DMS 273 treated with DMSO at 0.1 percent for 48 hours (cell line): ENCODE results near the gene SERPINC1.
"Not testable (repeated sequence)": the region's sequence is repeated elsewhere in the genome, so short reads cannot be mapped to it uniquely, and the experiment has no call there.

Source experiments
- DNase-seq: peaks from one replicate; lab custom pipeline; 2025; lab: John Stamatoyannopoulos, UW

The SERPINC1 gene

DNA sequence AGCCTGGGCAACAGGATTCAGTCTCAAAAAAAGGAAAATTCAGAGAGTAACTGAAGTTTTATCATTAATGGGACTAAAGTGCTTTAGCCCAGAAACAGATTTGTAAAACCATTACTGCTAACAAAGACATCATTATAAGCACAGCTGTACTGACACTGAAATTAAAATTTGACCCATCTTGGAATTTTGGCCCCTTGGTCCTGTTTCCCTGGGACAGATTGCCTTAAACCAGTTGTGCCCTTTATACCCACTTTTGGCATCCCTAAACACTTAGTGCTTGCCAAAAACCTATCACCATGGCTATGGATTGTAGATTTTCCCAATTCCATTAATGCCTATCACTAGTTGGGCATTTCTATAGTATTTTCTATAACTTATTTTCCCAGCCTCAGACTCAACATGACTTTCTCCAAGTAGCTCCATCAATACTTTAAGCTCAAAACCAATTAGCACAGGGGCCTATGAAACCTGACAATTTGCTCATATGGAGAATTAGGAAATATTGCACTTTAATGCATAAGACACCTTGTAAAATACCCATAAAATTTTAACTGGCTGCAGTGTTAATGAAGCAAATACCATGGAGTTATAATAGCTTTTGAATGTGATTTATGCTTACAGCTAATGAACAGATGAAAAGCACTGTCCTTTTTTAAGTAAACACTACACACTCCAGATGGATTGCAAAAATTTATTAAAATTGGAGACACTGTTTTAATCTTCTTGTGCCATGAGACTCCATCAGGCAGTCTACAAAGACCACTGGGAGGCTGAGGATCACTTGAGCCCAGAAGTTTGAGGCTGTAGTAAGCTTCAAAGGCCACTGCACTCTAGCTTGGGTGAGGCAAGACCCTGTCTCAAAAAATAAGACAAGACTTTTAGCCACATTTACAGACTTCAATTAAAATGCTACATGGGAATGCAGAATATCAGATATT is 53.6 kb downstream of the SERPINC1 start:
- peak; percentile 80 for DNase-seq

DNA sequence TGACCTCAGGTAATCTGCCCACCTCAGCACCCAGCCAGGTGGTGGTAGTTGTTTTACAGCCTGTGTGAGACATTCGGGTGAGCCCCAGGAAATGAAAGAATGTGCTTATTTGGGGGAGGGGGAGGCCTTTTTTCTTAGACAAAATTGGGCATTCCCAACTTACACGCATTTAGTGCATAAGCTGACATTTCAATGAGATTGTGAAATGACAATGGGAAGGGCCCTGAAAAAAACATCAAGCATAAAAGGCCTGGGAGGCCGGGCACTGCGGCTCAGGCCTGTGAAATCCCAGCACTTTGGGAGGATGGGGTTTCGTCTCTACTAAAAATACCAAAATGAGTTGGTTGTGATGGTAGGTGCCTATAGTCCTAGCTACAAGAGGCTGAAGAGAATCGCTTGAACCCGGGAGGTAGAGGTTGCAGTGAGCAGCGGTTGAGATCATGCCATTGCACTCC is 54.3 kb downstream of the SERPINC1 start:
- DNase-seq = peak; percentile 80

DNA sequence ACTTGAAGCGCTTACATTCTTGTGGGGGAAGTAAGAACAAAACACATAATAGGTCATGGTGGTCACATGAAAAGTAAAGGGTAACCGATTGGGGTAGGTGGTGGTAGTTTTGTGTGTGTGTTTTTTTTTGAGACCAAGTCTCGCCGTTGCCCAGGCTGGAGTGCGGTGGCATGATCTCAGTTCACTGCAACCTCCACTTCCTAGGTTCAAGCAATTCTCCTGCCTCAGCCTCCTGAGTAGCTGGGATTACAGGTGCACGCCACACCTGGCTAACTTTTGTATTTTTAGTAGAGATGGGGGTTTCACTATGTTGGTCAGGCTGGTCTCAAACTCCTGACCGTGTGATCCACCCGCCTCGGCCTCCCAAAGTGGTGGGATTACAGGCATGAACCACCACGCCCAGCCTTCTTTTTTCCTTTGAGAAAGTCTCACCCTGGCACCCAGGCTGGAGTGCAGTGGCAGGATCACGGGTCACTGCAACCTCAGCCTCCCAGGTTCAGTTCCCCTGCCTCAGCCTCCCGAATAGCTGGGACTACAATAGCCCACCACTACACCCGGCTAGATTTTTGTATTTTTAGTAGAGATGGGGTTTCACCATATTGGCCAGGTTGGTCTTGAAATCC is 54.9 kb downstream of the SERPINC1 start:
- peak; percentile 67 for DNase-seq

DNA sequence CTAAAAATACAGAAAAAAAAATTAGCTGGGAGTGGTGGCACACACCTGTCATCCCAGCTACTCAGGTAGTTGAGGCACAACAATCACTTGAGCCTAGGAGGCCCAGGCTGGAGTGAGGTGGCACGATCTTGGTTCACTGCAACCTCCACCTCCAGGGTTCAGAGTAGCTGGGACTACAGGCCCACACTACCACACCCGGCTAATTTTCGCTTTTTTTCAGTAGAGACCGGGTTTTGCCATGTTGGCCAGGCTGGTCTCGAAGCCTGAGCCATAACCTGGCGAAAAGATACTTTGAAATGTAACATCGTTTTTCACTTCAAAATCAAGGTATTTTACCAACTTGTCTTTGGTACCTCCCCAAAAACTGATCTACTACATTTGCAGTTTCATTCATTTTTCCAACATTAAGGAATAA is 55.4 kb downstream of the SERPINC1 start:
- peak; percentile 67 for DNase-seq

DNA sequence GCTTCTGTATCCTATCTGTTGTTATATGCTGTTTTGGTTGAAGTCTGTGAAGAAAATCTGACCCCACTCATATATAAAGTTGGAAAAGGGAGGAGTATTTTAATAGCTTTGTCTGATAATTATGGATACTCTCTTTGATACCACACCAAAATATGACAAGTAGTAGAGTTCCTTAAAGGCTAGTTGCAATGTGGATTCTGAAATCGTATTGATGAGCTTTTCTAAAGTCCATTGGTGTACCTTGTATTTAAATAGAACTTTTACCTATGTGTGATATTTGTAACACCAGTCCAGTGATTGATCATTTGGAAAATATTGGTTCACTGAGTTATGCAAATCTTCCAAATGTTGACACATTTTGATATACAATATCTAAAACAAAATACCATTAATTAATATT is 57.1 kb downstream of the SERPINC1 start:
- no peak for DNase-seq

DNA sequence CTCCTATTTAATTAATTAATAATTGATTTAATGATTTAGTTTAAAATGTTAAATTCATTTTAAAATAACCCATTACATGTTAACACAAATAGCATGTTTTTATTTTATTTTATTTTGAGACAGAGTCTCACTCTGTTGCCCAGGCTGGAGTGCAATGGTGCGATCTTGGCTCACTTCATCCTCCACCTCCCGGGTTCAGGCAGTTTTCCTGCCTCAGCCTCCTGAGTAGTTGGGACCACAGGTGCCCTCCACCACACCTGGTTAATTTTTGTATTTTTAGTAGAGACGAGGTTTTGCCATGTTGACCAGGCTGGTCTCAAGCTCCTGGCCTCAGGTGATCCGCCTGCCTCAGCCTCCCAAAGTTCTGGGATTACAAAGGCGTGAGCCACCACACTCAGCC is 57.6 kb downstream of the SERPINC1 start:
- not testable (repeated sequence) for DNase-seq

DNA sequence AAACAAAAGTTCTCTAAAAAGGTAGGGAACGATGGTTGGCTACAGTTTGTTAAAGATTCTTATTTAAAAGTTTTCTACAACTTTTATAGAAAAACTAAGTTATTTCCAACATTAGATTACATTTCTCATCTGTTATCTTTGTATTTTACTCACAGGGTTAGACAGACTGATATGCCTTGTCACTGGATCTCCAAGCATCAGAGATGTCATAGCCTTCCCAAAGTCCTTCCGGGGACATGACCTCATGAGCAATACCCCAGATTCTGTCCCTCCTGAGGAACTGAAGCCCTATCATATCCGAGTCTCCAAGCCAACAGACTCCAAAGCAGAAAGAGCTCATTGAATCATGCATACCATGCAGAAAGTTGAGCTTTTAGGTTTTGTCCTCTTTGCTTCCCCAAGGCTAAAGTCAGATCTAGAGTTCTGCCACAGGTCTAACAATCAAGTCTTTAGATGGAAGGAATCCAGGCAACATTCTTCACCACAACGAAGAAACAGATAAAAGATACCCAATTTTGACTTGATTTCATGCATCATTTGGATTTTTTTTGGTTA is 59.7 kb downstream of the SERPINC1 start:
- DNase-seq = no peak

DNA sequence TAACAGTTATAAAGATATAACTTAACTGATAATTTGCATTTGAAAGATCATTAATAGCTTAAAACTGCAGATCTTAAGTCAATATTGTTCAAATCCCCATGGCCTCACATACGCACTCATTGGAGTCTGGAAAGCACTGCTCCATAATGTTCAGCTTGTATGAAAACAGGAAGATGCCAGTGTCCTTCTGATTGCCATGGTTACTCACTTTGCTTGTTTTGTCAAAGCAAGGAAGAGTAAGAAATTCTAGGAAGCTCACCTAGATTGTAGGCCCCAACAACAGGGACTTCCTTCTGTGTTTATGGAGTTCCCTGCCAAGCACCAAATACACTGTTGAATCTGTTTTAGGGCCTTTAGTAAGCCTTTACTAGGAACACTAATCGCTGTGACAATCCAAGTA is 60.2 kb downstream of the SERPINC1 start:
- no peak for DNase-seq

DNA sequence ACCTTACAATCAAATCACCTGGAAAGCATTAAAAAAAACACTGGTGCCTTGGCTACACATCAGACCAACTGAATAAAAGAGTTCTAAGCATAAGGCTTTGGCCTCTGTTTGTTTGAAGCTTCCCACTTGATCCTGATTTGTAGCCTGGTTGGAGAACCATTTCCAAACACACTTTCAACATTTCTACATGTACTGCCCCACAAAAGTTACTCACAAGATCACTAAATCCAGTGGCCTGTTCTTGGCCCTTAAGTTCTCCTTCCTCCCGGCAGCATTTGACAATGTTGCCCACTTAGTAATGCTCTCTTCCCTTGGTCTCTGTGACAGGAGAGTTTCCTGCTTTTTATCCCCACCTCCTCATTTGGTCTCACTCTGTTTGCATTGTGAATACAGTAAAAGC is 61.1 kb downstream of the SERPINC1 start:
- no peak for DNase-seq
